ENCODE measurements around the gene MYH7.
"Not testable (repeated sequence)": the region's sequence is repeated elsewhere in the genome, so short reads cannot be mapped to it uniquely, and the experiment has no call there.

The MYH7 gene

GRCh38 chr14:23425798-23426197 lies 9.7 kb downstream of the MYH7 start:
- DNase-seq, ATAC-seq, H3K4me3 Mint-ChIP-seq, H3K9me3 Mint-ChIP-seq, H3K27me3 Mint-ChIP-seq, H3K27ac Mint-ChIP-seq: not testable (repeated sequence)
- H3K4me1 Mint-ChIP-seq: peaks cover 16% of the 10 kb centered on the region

DNA sequence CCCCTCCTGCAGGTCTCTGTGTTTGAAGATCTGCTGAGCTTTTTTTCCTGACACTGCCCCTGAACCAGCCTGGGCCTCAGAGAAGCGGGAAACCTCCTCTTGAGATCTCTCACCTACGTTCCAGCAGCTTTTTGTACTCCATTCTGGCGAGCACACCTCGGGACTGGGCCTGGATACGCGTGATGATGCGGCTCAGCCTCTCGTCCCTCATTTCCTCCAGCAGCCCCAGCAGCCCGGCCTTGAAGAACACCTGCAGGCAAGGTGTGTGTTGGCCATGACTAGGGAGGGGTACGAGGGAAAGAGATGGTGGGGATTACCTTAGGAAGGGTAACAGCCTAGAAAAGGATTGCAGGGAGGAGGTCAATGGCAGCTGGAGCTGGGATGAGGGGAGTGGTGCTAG lies 10.3 kb downstream of the MYH7 start:
- Mint-ChIP-seq H3K9me3 (no peaks in the 10 kb centered on the region), H3K27ac (no peak overlapping the region), H3K4me1 (peaks cover 18% of the 10 kb centered on the region), H3K4me3 (no peak overlapping the region), H3K27me3 (no peaks in the 10 kb centered on the region)
- no peak for ATAC-seq
- DNase-seq: no peak

DNA sequence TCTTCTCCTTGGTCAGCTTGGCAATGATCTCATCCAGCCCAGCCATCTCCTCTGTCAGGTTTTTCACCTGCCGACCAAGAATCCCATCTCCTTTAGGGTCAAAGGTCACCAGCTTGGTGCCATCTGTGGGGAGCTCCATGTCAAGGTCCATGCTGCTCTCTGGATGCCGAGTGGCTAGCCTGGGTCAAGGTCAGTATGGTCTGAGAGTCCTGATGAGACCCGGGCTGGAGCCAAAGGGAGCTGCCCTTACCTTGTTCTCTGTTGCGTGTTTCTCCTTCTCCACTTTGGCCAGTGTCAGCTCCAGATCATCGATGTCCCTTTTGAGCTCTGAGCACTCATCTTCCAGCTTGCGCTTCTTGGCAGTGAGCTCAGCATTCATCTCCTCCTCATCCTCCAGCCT lies 11.8 kb downstream of the MYH7 start:
- no peak for DNase-seq
- H3K4me3 Mint-ChIP-seq: no peak overlapping the region
- peak overlapping the region in 1 of 2 donors; percentile 9 for H3K27ac Mint-ChIP-seq
- H3K4me1 Mint-ChIP-seq: peaks cover 18% of the 10 kb centered on the region
- H3K27me3 Mint-ChIP-seq: peaks cover 8% of the 10 kb centered on the region
- H3K9me3 Mint-ChIP-seq: no peaks in the 10 kb centered on the region
- ATAC-seq: no peak

DNA sequence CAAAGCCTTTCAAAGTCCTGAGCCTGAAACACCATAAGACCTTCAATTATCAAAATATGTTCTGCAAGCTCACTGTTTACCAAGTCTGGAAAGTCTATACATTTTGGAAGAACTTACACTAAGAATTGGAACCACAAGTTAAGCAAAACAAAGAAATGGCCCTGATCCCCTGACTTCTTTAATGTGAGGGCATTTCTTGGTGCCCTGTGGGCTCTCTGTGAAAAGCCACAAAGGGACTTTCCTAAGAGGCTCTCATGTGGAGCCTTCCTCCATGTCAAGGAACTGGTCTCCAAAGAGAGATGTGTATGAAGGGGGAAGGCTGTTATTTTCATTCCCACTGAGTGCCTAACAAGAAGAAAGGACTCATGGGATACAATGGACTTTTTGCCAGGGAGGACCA lies 13.9 kb downstream of the MYH7 start:
- peak; percentile 40 to 68 for DNase-seq
- Mint-ChIP-seq H3K4me1 (peaks cover 18% of the 10 kb centered on the region), H3K4me3 (peak overlapping the region; percentile 25 to 66), H3K9me3 (no peaks in the 10 kb centered on the region), H3K27me3 (peaks cover 8% of the 10 kb centered on the region), H3K27ac (peak overlapping the region; percentile 88 to 89)
- ATAC-seq: peak; percentile 97

DNA sequence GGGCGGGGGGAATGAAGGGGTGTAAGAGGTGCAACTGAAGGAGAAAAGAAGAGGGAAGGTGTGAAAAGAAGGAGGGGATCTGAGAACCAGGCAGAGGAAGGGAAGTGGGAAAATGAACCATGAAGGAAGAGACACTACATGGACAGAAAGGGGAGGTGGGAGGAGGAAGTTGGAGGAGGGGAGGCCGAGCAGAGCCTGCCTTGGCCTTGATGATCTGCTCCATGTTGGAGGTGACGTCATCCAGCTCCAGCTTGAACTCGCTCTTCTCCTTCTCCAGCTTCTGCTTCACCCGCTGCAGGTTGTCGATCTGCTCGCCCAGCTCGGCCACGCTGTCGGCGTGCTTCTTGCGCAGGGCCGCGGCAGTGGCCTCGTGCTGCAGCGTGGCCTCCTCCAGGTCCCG lies 15.8 kb downstream of the MYH7 start:
- not testable (repeated sequence) for DNase-seq, H3K4me3 Mint-ChIP-seq, H3K9me3 Mint-ChIP-seq, ATAC-seq, H3K27me3 Mint-ChIP-seq
- Mint-ChIP-seq H3K4me1 (peaks cover 18% of the 10 kb centered on the region), H3K27ac (peak overlapping the region in 1 of 2 donors; percentile 72)

DNA sequence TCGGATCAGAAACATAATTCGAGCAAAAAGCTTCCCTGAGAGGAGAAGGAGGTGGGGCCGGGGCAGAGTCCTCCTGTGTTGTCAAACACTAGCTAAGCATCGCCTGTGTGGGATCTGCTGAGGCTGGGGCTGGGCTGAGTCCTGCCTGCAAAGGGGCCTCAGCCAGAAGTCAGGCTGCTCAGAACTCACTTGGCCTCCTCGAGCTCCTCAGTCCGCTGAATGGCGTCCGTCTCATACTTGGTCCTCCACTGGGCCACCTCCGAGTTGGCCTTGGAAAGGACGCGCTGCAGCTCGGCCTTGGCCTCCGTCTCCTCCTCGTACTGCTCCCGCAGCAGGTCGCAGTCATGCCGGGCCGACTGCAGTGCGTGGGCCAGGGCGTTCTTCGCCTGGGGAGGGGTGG lies 17.4 kb downstream of the MYH7 start:
- ATAC-seq (no peak), DNase-seq (no peak)
- Mint-ChIP-seq H3K9me3 (no peaks in the 10 kb centered on the region), H3K27ac (peak overlapping the region in 1 of 2 donors; percentile 19), H3K4me3 (no peak overlapping the region), H3K4me1 (peaks cover 18% of the 10 kb centered on the region), H3K27me3 (peaks cover 8% of the 10 kb centered on the region)

DNA sequence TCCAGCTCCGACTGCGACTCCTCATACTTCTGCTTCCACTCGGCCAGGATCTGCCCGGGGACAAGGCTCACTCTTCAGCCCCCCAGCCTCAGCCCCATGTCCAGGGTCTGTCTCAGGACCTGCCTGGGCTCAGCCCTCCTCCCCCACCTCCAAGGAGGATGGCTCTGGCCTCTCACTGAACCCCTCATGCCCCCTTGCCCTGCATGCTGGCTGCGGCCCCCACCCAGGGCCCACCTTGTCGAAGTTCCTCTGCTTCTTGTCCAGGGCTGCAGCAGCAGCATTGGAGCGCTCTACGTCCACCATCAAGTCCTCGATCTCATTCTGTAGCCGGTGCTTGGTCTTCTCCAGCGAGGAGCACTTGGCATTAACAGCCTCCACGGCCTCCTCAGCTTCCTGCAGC lies 18.2 kb downstream of the MYH7 start:
- DNase-seq, H3K4me3 Mint-ChIP-seq, H3K9me3 Mint-ChIP-seq, H3K27me3 Mint-ChIP-seq, ATAC-seq: not testable (repeated sequence)
- peaks cover 17% of the 10 kb centered on the region for H3K4me1 Mint-ChIP-seq
- H3K27ac Mint-ChIP-seq: peak overlapping the region in 1 of 2 donors; percentile 50

DNA sequence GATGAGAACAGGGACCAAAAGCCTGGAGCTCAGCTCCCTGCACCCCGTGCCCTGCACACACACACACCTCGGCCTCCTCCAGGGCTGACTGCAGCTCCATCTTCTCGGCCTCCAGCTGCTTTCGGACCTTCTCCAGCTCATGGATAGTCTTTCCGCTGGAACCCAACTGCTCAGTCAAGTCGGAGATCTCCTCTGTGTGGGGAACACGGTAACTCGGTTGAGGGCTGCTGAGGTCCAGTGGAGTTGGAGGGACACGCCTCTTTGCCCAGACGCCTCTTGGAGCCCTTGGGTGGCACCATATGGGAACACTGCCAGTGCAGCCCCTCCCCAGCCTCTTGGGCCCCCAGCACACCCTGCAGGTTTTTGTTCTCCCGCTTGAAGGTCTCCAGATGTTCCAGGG lies 18.7 kb downstream of the MYH7 start:
- ATAC-seq: no peak
- peaks cover 8% of the 10 kb centered on the region for H3K27me3 Mint-ChIP-seq
- no peak for DNase-seq
- no peaks in the 10 kb centered on the region for H3K9me3 Mint-ChIP-seq
- peaks cover 12% of the 10 kb centered on the region for H3K4me1 Mint-ChIP-seq
- H3K4me3 Mint-ChIP-seq: no peak overlapping the region
- H3K27ac Mint-ChIP-seq: no peak overlapping the region

GRCh38 chr14:23415821-23416778 lies 19.4 kb downstream of the MYH7 start:
- Mint-ChIP-seq H3K27ac (no peak overlapping the region), H3K4me3 (no peak overlapping the region), H3K27me3 (peaks cover 8% of the 10 kb centered on the region), H3K4me1 (peaks cover 5% of the 10 kb centered on the region), H3K9me3 (no peaks in the 10 kb centered on the region)
- ATAC-seq (no peak), DNase-seq (no peak)

GRCh38 chr14:23414906-23415820 lies 20.3 kb downstream of the MYH7 start:
- no peaks in the 10 kb centered on the region for H3K4me1 Mint-ChIP-seq
- ATAC-seq (no peak), DNase-seq (no peak)
- H3K27ac Mint-ChIP-seq: peak overlapping the region in 1 of 2 donors; percentile 4
- no peak overlapping the region for H3K4me3 Mint-ChIP-seq
- no peaks in the 10 kb centered on the region for H3K9me3 Mint-ChIP-seq
- H3K27me3 Mint-ChIP-seq: peaks cover 8% of the 10 kb centered on the region

DNA sequence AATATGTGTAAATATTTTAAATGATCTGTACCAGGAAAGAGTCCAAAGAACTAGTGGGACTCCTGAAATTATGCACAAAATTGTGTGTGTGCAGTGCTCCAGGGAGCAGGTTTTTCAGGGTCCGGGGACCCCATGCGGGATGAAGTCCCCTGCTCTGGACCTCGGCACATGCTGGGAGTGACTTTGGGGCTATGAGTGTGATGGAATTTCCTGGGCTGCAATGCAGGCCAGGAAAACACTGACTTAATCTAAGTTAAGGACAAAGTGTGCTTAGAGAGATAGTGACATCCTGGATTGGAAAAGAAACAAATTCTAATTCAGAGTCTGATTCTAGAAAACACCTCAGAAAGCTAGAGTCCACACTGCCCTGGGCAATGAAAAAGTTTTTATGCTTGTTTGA lies 21.2 kb downstream of the MYH7 start:
- Mint-ChIP-seq H3K27me3 (peaks cover 5% of the 10 kb centered on the region), H3K9me3 (no peaks in the 10 kb centered on the region), H3K27ac (peak overlapping the region in 1 of 2 donors; percentile 45), H3K4me1 (no peaks in the 10 kb centered on the region), H3K4me3 (no peak overlapping the region)
- ATAC-seq: no peak
- DNase-seq: no peak

DNA sequence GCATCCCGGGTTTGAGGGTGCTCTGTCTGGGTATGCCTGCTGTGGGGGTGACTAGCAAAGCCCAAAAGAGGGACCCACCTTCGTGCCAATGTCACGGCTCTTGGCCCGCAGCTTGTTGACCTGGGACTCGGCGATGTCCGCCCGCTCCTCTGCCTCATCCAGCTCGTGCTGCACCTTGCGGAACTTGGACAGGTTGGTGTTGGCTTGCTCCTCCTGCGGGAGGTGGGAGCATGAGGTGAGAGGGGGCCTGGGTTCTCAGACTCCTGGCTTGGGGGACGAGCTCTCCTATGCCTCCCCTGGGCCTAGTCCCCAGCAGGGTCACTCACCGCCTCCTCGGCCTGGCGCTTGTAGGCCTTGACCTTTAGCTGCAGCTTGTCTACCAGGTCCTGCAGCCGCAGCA lies 21.8 kb downstream of the MYH7 start:
- H3K4me3 Mint-ChIP-seq: no peak overlapping the region
- peak overlapping the region in 1 of 2 donors; percentile 49 for H3K27ac Mint-ChIP-seq
- no peaks in the 10 kb centered on the region for H3K9me3 Mint-ChIP-seq
- DNase-seq (no peak), ATAC-seq (no peak)
- no peaks in the 10 kb centered on the region for H3K27me3 Mint-ChIP-seq
- H3K4me1 Mint-ChIP-seq: no peaks in the 10 kb centered on the region

DNA sequence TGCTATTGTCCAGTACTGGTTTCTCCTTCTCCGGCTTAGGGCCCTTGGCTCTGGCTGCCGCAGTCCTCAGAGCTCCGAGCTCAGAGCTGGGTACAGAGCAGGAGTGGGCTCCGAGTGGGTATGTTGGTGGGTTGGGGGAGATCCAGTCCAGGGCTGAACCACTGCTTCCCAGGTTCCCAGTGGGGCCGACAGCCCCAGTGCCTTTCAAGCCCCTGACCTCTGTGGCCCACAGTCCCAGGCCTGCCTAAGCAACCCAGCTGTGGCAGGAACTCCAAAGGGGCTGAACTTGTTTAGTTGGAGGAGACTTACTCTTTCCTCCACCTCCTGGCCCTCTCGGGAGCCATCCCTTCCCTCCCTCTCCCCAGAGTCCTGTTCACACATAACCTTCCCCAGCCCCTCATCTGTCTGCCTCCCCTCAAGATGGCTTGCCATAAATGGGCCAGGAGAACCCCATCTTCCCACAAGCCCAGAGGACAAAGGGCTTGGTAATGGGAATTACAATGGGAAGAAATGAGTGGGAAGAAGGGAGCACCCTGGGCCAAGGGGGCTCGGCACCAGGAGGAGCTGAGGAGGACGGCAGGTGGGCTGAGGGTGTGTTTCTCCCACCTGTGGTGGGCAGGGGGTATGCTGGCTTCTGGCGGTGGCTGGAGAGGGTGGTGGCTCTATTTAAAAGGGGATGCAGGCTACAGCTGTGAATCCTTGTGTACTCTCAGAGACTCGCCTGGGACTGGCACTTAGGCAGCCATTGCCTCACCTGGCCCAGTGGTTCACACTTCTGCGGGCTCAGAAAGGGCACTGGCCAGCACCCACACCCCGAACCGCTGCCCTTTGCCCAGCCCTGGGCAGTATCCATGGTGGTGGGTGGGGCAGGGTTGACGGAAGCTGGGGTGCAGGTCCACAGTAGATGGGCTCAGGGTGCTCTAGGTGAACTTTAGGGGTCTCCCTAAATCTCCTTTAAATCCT lies 23.6 kb downstream of the MYH7 start:
- H3K9me3 Mint-ChIP-seq: no peaks in the 10 kb centered on the region
- ATAC-seq: no peak
- H3K27ac Mint-ChIP-seq: peak overlapping the region; percentile 23 to 74
- no peaks in the 10 kb centered on the region for H3K4me1 Mint-ChIP-seq
- DNase-seq: no peak
- H3K27me3 Mint-ChIP-seq: no peaks in the 10 kb centered on the region
- H3K4me3 Mint-ChIP-seq: no peak overlapping the region

DNA sequence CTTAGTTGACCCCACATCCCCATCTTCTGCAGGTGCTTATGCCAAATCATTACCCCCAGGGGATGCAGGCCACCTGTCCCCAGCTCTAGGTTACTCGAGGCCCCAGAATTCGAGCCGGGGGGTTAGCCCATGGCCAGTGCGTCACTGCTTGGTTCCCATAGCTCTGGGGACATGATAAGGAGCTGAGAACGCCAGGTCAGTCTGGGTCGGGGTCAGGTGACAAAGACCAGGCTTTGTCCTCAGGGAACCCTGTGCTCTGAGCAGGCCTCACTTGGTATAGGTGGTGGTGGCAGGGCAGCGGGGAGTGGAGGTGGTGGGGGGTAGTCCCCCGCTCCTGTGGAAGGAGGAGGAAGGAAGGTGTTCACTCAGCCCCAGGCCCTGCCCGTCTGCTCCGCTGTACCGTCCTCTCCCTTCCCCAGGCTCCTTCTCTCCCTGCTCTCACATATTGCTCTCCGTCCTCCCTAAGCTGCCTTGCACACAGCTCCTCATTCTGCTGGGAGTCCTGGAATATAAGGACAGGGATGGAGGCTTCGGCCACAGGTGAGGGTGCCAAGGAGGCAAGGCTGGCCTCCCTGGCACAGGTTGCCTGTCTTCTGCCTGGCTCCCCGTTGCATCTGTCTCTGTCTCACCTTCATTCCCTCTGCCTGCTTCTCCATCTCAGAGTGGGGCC lies 25.4 kb downstream of the MYH7 start:
- DNase-seq: no peak
- H3K27me3 Mint-ChIP-seq: no peaks in the 10 kb centered on the region
- no peak for ATAC-seq
- no peak overlapping the region for H3K4me3 Mint-ChIP-seq
- peak overlapping the region in 1 of 2 donors; percentile 40 for H3K27ac Mint-ChIP-seq
- H3K4me1 Mint-ChIP-seq: no peaks in the 10 kb centered on the region
- H3K9me3 Mint-ChIP-seq: no peaks in the 10 kb centered on the region
